Liver (tissue), 3 donors: ENCODE results near the gene KIF18B.

Experiments used
- HNF4A ChIP-seq, 2 donors: conservative IDR thresholded peaks; 2 replicates each; pipeline ENCODE4 v1.6.1; 2016; ENCODE audit warnings: antibody characterized with exemption in 2 of 2, mild to moderate bottlenecking in 2 of 2
- HNF4G ChIP-seq: IDR thresholded peaks from 2 replicates; pipeline ENCODE4 v1.6.1; 2016; ENCODE audit warnings: antibody characterized with exemption
- JUND ChIP-seq, 2 donors: IDR thresholded peaks; 2 replicates each; pipeline ENCODE4 v1.6.1; 2016; ENCODE audit warnings: antibody characterized with exemption in 2 of 2
- SP1 ChIP-seq: IDR thresholded peaks from 2 replicates; pipeline ENCODE4 v1.6.1; 2018; ENCODE audit warnings: antibody characterized with exemption, mild to moderate bottlenecking
- TAF1 ChIP-seq: conservative IDR thresholded peaks from 2 replicates; pipeline ENCODE4 v1.6.1; 2016; ENCODE audit warnings: antibody characterized with exemption, mild to moderate bottlenecking
- YY1 ChIP-seq: IDR thresholded peaks from 2 replicates; pipeline ENCODE4 v1.6.1; 2016; ENCODE audit warnings: antibody characterized with exemption, mild to moderate bottlenecking
- TF ChIP-seq, protein P1 (sequence below): fragments of 150-350 bp; IDR thresholded peaks from 2 replicates; pipeline ENCODE4 v1.5.1; 2017; ENCODE audit warnings: improper control_type of control experiment, low read depth, low read length; ENCODE audit not compliant: missing input control
- TF ChIP-seq, protein P2 (sequence below): IDR thresholded peaks from 2 replicates; pipeline ENCODE4 v1.6.1; 2016; ENCODE audit warnings: antibody characterized with exemption, mild to moderate bottlenecking
- TF ChIP-seq, protein P3 (sequence below): IDR thresholded peaks from 2 replicates; pipeline ENCODE4 v1.6.1; 2016; ENCODE audit warnings: antibody characterized with exemption
- TF ChIP-seq, protein P4 (sequence below): IDR thresholded peaks from 2 replicates; pipeline ENCODE4 v1.6.1; 2016; ENCODE audit warnings: antibody characterized with exemption
- donor health status: healthy.
- donor health status: healthy.

DNA sequence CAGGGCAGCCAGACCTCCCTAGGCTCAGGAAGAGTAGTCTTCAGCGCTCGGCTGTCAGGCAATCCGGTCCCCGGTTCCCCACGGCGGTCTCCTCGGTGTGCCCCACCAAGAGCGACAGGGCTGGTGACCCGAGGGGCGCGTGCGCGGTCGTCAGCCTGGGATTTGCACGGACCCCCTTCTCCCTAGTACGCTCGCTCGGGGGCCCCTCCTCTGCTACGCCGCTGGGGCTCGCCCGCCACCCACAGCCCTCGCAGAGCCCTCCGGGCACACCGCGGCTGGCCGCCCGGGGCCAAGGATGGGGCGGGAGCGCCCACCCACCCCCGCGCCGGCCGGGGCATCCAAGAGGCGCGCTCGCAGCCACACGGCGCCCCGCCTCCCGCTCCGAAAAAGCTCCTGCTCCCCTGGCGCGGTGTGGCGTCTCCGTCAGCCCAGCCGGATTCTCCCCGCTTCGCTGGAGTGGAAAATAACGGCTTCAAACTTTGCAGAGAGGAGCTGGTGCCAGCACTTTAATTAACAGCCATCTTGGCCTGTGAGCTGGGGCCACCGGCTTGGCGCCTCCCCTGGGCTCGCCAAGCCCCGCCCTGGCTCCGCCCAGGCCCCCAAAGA is 22.7 kb upstream of the KIF18B start:
- TF ChIP-seq, protein P1, sequence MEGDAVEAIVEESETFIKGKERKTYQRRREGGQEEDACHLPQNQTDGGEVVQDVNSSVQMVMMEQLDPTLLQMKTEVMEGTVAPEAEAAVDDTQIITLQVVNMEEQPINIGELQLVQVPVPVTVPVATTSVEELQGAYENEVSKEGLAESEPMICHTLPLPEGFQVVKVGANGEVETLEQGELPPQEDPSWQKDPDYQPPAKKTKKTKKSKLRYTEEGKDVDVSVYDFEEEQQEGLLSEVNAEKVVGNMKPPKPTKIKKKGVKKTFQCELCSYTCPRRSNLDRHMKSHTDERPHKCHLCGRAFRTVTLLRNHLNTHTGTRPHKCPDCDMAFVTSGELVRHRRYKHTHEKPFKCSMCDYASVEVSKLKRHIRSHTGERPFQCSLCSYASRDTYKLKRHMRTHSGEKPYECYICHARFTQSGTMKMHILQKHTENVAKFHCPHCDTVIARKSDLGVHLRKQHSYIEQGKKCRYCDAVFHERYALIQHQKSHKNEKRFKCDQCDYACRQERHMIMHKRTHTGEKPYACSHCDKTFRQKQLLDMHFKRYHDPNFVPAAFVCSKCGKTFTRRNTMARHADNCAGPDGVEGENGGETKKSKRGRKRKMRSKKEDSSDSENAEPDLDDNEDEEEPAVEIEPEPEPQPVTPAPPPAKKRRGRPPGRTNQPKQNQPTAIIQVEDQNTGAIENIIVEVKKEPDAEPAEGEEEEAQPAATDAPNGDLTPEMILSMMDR = no peak
- TF ChIP-seq, protein P2, sequence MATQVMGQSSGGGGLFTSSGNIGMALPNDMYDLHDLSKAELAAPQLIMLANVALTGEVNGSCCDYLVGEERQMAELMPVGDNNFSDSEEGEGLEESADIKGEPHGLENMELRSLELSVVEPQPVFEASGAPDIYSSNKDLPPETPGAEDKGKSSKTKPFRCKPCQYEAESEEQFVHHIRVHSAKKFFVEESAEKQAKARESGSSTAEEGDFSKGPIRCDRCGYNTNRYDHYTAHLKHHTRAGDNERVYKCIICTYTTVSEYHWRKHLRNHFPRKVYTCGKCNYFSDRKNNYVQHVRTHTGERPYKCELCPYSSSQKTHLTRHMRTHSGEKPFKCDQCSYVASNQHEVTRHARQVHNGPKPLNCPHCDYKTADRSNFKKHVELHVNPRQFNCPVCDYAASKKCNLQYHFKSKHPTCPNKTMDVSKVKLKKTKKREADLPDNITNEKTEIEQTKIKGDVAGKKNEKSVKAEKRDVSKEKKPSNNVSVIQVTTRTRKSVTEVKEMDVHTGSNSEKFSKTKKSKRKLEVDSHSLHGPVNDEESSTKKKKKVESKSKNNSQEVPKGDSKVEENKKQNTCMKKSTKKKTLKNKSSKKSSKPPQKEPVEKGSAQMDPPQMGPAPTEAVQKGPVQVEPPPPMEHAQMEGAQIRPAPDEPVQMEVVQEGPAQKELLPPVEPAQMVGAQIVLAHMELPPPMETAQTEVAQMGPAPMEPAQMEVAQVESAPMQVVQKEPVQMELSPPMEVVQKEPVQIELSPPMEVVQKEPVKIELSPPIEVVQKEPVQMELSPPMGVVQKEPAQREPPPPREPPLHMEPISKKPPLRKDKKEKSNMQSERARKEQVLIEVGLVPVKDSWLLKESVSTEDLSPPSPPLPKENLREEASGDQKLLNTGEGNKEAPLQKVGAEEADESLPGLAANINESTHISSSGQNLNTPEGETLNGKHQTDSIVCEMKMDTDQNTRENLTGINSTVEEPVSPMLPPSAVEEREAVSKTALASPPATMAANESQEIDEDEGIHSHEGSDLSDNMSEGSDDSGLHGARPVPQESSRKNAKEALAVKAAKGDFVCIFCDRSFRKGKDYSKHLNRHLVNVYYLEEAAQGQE = no peak
- TF ChIP-seq YY1 (no peak), JUND (IDR thresholded peaks at IDR 0.05) (no peak), HNF4A (conservative IDR thresholded peaks at IDR 0.05) (no peak), SP1 (no peak), HNF4G (no peak), TAF1 (no peak)
- TF ChIP-seq, protein P3, sequence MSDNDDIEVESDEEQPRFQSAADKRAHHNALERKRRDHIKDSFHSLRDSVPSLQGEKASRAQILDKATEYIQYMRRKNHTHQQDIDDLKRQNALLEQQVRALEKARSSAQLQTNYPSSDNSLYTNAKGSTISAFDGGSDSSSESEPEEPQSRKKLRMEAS = no peak
- TF ChIP-seq, protein P4, sequence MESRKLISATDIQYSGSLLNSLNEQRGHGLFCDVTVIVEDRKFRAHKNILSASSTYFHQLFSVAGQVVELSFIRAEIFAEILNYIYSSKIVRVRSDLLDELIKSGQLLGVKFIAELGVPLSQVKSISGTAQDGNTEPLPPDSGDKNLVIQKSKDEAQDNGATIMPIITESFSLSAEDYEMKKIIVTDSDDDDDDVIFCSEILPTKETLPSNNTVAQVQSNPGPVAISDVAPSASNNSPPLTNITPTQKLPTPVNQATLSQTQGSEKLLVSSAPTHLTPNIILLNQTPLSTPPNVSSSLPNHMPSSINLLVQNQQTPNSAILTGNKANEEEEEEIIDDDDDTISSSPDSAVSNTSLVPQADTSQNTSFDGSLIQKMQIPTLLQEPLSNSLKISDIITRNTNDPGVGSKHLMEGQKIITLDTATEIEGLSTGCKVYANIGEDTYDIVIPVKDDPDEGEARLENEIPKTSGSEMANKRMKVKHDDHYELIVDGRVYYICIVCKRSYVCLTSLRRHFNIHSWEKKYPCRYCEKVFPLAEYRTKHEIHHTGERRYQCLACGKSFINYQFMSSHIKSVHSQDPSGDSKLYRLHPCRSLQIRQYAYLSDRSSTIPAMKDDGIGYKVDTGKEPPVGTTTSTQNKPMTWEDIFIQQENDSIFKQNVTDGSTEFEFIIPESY = no peak
